OCI-LY7 (cell line): ENCODE results near the gene LCMT1. TPM values are rescaled to one million over a fixed set of nuclear protein-coding genes. Genes with fewer than 3 reads are reported as not detected.

Experiments
- BruUV-seq: library from RNA; stranded (reverse); fragments of 400-500 nt; replicated peaks from 2 replicates; lab custom pipeline; 2021; lab: Mats Ljungman, UMichigan
- CTCF ChIA-PET: fragments of 300-600 bp; sonication (Branson Sonifier 250); formaldehyde crosslinking; loops from one replicate; lab custom pipeline; 2022; ENCODE audit warnings: antibody characterized with exemption; ENCODE audit not compliant: unreplicated experiment; lab: Charles Lee
- POLR2A ChIA-PET: fragments of 300-600 bp; sonication (Branson Sonifier 250); formaldehyde crosslinking; loops from one replicate; lab custom pipeline; 2022; ENCODE audit warnings: antibody characterized with exemption; lab: Charles Lee
- DNase-seq: peaks from one replicate; pipeline ENCODE4 v3.0.0-alpha.2; 2015; ENCODE audit warnings: low spot score
- H2AFZ ChIP-seq: fragments of 200-600 bp; sonication (generic), shearing (Covaris generic); 2 replicates; pipeline ENCODE4 v1.6.1; 2014; ENCODE audit warnings: mild to moderate bottlenecking, antibody characterized with exemption, low read length, moderate library complexity
- H3K27ac ChIP-seq: fragments of 200-600 bp; sonication (generic); 2 replicates; pipeline ENCODE4 v1.5.1; 2014; ENCODE audit warnings: mixed run types, low read depth, mild to moderate bottlenecking, moderate library complexity, low read length, inconsistent platforms; ENCODE audit not compliant: poor library complexity, severe bottlenecking
- H3K36me3 ChIP-seq: fragments of 200-600 bp; sonication (generic); 2 replicates; pipeline ENCODE4 v1.6.1; 2014; ENCODE audit warnings: mild to moderate bottlenecking, antibody characterized with exemption, low read length, moderate library complexity, mixed read lengths; ENCODE audit not compliant: insufficient read depth
- H3K4me1 ChIP-seq: fragments of 200-600 bp; sonication (generic); 2 replicates; pipeline ENCODE4 v1.5.1; 2014; ENCODE audit warnings: mild to moderate bottlenecking, low read length; ENCODE audit not compliant: insufficient read depth, poor library complexity, severe bottlenecking
- H3K4me2 ChIP-seq: fragments of 200-600 bp; sonication (generic); 2 replicates; pipeline ENCODE4 v1.6.1; 2014; ENCODE audit warnings: mild to moderate bottlenecking, low read length
- H3K4me3 ChIP-seq: fragments of 200-600 bp; sonication (generic); 2 replicates; pipeline ENCODE4 v1.5.1; 2014; ENCODE audit warnings: mild to moderate bottlenecking, low read depth, low read length; ENCODE audit not compliant: poor library complexity, severe bottlenecking
- H3K79me2 ChIP-seq: fragments of 200-600 bp; sonication (generic); 2 replicates; pipeline ENCODE4 v1.6.1; 2016; ENCODE audit warnings: low read depth, mild to moderate bottlenecking, low read length, moderate library complexity, mixed read lengths; ENCODE audit not compliant: insufficient read depth
- H3K9me2 ChIP-seq: fragments of 200-600 bp; sonication (generic); 2 replicates; pipeline ENCODE4 v1.6.1; 2016; ENCODE audit warnings: mild to moderate bottlenecking, low read length, mixed read lengths; ENCODE audit not compliant: insufficient read depth
- H3K9me3 ChIP-seq: fragments of 200-600 bp; sonication (generic); 2 replicates; pipeline ENCODE4 v1.6.1; 2014; ENCODE audit warnings: mild to moderate bottlenecking, mixed run types, low read length, mixed read lengths
- H4K20me1 ChIP-seq: fragments of 200-600 bp; sonication (generic); 2 replicates; pipeline ENCODE4 v1.6.1; 2014; ENCODE audit warnings: mild to moderate bottlenecking, antibody characterized with exemption, low read length, moderate library complexity, mixed read lengths; ENCODE audit not compliant: insufficient read depth
- EZH2phosphoT487 ChIP-seq: fragments of 200-600 bp; sonication (generic); IDR thresholded peaks from 2 replicates; pipeline ENCODE4 v1.6.1; 2018; ENCODE audit warnings: low read depth, borderline replicate concordance, mild to moderate bottlenecking, mixed run types, antibody characterized with exemption, low read length, moderate library complexity, mixed read lengths
- intact Hi-C: fragments of 100-400 bp; cut with micrococcal nuclease; formaldehyde crosslinking; loops from one replicate; pipeline ENCODE4 v1.10.0; 2022; ENCODE audit not compliant: unreplicated experiment
- total RNA-seq, 2 experiments: library from RNA; depleted of rRNA in 1 of 2; stranded (reverse); fragments of >200 nt in 1 of 2; shearing (Covaris generic) in 1 of 2; gene quantifications; 2 replicates each; pipeline ENCODE4 v1.2.3, GENCODE V29; 2014 to 2022
- TF ChIP-seq, protein P1 (sequence below): fragments of 200-600 bp; sonication (generic); conservative IDR thresholded peaks from 2 replicates; pipeline ENCODE4 v1.5.1; 2014; ENCODE audit warnings: mild to moderate bottlenecking, antibody characterized with exemption, low read length, moderate library complexity, mixed read lengths

Gene LCMT1
- total RNA-seq, 2 experiments from 2014 or later, result 19.4 to 42.0 TPM

DNA sequence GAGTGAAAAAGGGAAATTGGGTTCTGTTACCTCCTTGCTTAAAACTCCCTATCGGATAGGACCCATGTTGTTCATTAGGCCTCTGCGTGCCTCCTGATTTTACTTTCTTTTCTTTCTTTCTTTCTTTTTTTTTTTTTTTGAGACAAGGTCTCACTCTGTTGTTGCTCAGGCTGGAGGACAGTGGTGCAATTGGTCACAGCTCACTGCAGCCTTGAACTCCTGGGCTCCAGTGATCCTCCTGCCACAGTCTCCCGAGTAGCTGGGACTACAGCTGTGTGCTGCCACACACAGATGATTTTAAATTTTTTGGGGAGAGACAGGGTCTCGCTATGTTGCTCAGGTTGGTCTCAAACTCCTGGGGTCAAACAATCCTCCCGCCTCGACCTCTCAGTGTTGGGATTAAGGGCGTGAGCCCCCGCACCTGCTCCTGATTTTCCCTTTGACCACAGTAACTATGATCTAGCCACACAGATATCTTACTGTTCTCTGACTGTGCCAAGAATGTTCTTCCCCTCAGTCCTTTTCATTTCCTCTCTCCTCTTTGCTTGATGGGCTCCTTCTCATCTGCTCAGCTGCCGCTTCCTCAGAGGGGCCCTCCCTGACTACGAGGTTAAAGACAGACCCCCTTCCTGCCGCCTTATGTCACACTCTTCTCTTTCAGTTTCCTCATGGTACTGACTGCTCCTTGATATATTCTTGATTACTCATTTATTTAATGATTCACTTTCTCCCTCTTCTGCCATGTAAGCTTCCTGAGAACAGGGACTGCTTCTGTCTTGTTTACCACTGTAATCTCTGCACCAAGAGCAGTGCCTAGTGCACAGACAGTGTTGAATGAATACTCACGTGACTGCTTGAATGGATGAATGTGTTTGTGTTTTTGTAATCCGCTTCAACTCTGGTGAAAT lies 44.3 kb downstream of the LCMT1 start:
- no peak overlapping the region for H3K4me3 ChIP-seq
- ChIA-PET POLR2A (interaction anchor here (1.1 kb wide), 1 partner anchor 12 kb away, joined by 3 read pairs; no protein-coding TSS in a partner anchor), CTCF (no interaction called here)
- no peak for DNase-seq
- no peaks in the 10 kb centered on the region for H4K20me1 ChIP-seq
- no peaks in the 10 kb centered on the region for H3K9me3 ChIP-seq
- H2AFZ ChIP-seq, result no peak overlapping the region
- TF ChIP-seq EZH2phosphoT487, result no peak
- TF ChIP-seq, protein P1, sequence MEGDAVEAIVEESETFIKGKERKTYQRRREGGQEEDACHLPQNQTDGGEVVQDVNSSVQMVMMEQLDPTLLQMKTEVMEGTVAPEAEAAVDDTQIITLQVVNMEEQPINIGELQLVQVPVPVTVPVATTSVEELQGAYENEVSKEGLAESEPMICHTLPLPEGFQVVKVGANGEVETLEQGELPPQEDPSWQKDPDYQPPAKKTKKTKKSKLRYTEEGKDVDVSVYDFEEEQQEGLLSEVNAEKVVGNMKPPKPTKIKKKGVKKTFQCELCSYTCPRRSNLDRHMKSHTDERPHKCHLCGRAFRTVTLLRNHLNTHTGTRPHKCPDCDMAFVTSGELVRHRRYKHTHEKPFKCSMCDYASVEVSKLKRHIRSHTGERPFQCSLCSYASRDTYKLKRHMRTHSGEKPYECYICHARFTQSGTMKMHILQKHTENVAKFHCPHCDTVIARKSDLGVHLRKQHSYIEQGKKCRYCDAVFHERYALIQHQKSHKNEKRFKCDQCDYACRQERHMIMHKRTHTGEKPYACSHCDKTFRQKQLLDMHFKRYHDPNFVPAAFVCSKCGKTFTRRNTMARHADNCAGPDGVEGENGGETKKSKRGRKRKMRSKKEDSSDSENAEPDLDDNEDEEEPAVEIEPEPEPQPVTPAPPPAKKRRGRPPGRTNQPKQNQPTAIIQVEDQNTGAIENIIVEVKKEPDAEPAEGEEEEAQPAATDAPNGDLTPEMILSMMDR, result no peak
- no peaks in the 10 kb centered on the region for H3K9me2 ChIP-seq
- no peak overlapping the region for H3K27ac ChIP-seq
- H3K36me3 ChIP-seq, result peaks cover 48% of the 10 kb centered on the region
- H3K79me2 ChIP-seq, result no peaks in the 10 kb centered on the region
- intact Hi-C loops, result no loop called here
- H3K4me1 ChIP-seq, result no peaks in the 10 kb centered on the region
- no TSS peak for BruUV-seq
- H3K4me2 ChIP-seq, result no peak overlapping the region

DNA sequence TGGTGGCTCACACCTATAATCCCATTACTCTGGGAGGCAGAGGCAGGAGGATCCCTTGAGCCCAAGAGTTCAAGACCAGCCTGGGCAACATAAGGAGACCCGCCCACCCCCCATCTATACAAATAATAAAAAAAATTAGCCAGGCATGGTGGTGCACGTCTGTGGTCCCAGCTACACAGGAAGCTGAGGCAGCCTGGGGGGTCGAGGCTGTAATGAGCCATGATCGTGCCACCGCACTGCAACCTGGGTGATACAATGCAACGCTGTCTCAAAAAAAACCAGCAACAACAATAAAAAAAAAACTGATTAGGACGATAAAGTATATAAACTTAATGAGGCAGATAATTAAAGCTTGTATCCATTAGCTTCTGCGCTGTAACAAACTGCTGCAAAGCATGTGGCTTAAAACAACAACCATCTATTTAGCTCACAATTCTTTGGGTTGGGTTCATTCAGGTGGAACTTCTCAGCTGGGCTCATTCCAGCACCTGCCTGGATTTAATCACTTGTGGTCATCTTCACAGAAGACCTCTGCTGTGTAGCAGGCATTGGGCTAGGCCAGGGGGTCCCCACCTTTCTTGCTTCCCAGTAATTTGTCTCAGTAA lies 45.8 kb downstream of the LCMT1 start:
- intact Hi-C loops, result no loop called here
- Histone ChIP-seq H3K36me3 (peaks cover 57% of the 10 kb centered on the region), H3K9me2 (no peaks in the 10 kb centered on the region), H3K4me2 (no peak overlapping the region), H4K20me1 (no peaks in the 10 kb centered on the region), H3K4me3 (no peak overlapping the region), H3K9me3 (no peaks in the 10 kb centered on the region), H3K4me1 (no peaks in the 10 kb centered on the region), H2AFZ (no peak overlapping the region), H3K27ac (no peak overlapping the region), H3K79me2 (no peaks in the 10 kb centered on the region)
- no TSS peak for BruUV-seq
- CTCF ChIA-PET, result no interaction called here
- POLR2A ChIA-PET, result interaction anchor here (0.5 to 0.7 kb wide), 2 partner anchors 20 to 1711 kb away, joined by 3 read pairs; no protein-coding TSS in a partner anchor
- TF ChIP-seq, protein P1, result no peak
- DNase-seq, result no peak
